ENCODE data around the gene CORO6.

Gene CORO6

GRCh38 chr17:29612094-29612403 lies 10.7 kb downstream of the CORO6 start:
- no peak for DNase-seq

- DNase-seq: no peak
These were observed 11.2 kb downstream of the CORO6 start for GRCh38 chr17:29611351-29612093.

GRCh38 chr17:29610395-29610794 lies 12.3 kb downstream of the CORO6 start:
- no peak for DNase-seq

GRCh38 chr17:29608986-29609385 lies 13.7 kb downstream of the CORO6 start:
- DNase-seq: no peak

GRCh38 chr17:29607557-29608195 lies 15.0 kb downstream of the CORO6 start:
- DNase-seq: no peak

GRCh38 chr17:29603109-29603674 lies 19.5 kb downstream of the CORO6 start:
- no peak for DNase-seq

- peak; percentile 88 for DNase-seq
These were observed 25.1 kb downstream of the CORO6 start for GRCh38 chr17:29597361-29598172.

- DNase-seq: no peak
These were observed 25.9 kb downstream of the CORO6 start for GRCh38 chr17:29596811-29597210.

GRCh38 chr17:29595943-29596774 lies 26.6 kb downstream of the CORO6 start:
- DNase-seq: no peak

- no peak for DNase-seq
These were observed 27.4 kb downstream of the CORO6 start for GRCh38 chr17:29595107-29595942.

GRCh38 chr17:29594519-29595090 lies 28.1 kb downstream of the CORO6 start:
- no peak for DNase-seq

- DNase-seq: peak; percentile 38
These were observed 28.9 kb downstream of the CORO6 start for GRCh38 chr17:29593591-29594518.

- peak; percentile 87 for DNase-seq
These were observed 29.7 kb downstream of the CORO6 start, which contains the start of gene ANKRD13B for GRCh38 chr17:29592850-29593551. TSS of gene ANKRD13B (plus strand) at chr17:29593132. CDS start at chr17:29593622, 490 bp downstream.

GRCh38 chr17:29591737-29592608 lies 30.7 kb downstream of the CORO6 start:
- peak; percentile 91 for DNase-seq

GRCh38 chr17:29591146-29591736 lies 31.5 kb downstream of the CORO6 start:
- DNase-seq: peak; percentile 70

- peak; percentile 75 for DNase-seq
These were observed 32.1 kb downstream of the CORO6 start for GRCh38 chr17:29590411-29591145.
